ENCODE measurements around the gene ZNF341. TPM values are rescaled to one million over a fixed set of nuclear protein-coding genes. Genes with fewer than 3 reads are reported as not detected.
A peak's percentile ranks its signal among the peaks of the same experiment; 100 is the strongest.

The ZNF341 gene
- total and polyA plus RNA-seq, 4 donors = 1.3 to 7.1 (median 4.6) TPM

- Histone ChIP-seq H3K27me3 (ENCODE audit: control insufficient read depth, insufficient read depth, low read length) (no peaks in the 10 kb centered on the region), H3K36me3 (ENCODE audit: control insufficient read depth, insufficient read depth, low read length) (peaks cover 2% of the 10 kb centered on the region), H3K4me1 (ENCODE audit: control insufficient read depth, insufficient read depth, low read length) (peaks cover 8% of the 10 kb centered on the region), H3K9me3 (ENCODE audit: control insufficient read depth, insufficient read depth, low read length) (no peaks in the 10 kb centered on the region), H3K4me3 (ENCODE audit: low read depth, low read length) (no peak overlapping the region), H3K27ac (ENCODE audit: low read depth, low read length) (no peak overlapping the region)
- WGBS (ENCODE audit: insufficient coverage) = 94% methylated on average over 10 of the region's 27 CpGs
- no peak for DNase-seq (ENCODE audit: low read depth in 4 of 6, low spot score in 6 of 6)
Measured at GRCh38 chr20:33701629-33702450, 30.0 kb upstream of the ZNF341 start.

- H3K4me3 ChIP-seq (ENCODE audit: low read depth, low read length) = no peak overlapping the region
- peaks cover 8% of the 10 kb centered on the region for H3K4me1 ChIP-seq (ENCODE audit: control insufficient read depth, insufficient read depth, low read length)
- no peaks in the 10 kb centered on the region for H3K27me3 ChIP-seq (ENCODE audit: control insufficient read depth, insufficient read depth, low read length)
- WGBS (ENCODE audit: insufficient coverage) = 31% methylated on average over 5 of the region's 5 CpGs
- peak in 4 of 6 donors; percentile 17 to 95 (median 60) for DNase-seq (ENCODE audit: low read depth in 4 of 6, low spot score in 6 of 6)
- H3K9me3 ChIP-seq (ENCODE audit: control insufficient read depth, insufficient read depth, low read length) = no peaks in the 10 kb centered on the region
- H3K36me3 ChIP-seq (ENCODE audit: control insufficient read depth, insufficient read depth, low read length) = peaks cover 13% of the 10 kb centered on the region
- H3K27ac ChIP-seq (ENCODE audit: low read depth, low read length) = no peak overlapping the region
Measured at GRCh38 chr20:33702861-33703260, 28.9 kb upstream of the ZNF341 start.

GRCh38 chr20:33703498-33704137 lies 28.2 kb upstream of the ZNF341 start:
- Histone ChIP-seq H3K27me3 (ENCODE audit: control insufficient read depth, insufficient read depth, low read length) (no peaks in the 10 kb centered on the region), H3K27ac (ENCODE audit: low read depth, low read length) (no peak overlapping the region), H3K4me3 (ENCODE audit: low read depth, low read length) (no peak overlapping the region), H3K36me3 (ENCODE audit: control insufficient read depth, insufficient read depth, low read length) (peaks cover 13% of the 10 kb centered on the region), H3K9me3 (ENCODE audit: control insufficient read depth, insufficient read depth, low read length) (no peaks in the 10 kb centered on the region), H3K4me1 (ENCODE audit: control insufficient read depth, insufficient read depth, low read length) (peaks cover 8% of the 10 kb centered on the region)
- no peak for DNase-seq (ENCODE audit: low read depth in 4 of 6, low spot score in 6 of 6)
- 88% methylated on average over 5 of the region's 8 CpGs for WGBS (ENCODE audit: insufficient coverage)

- 91% methylated on average over 8 of the region's 11 CpGs for WGBS (ENCODE audit: insufficient coverage)
- H3K36me3 ChIP-seq (ENCODE audit: control insufficient read depth, insufficient read depth, low read length) = peaks cover 13% of the 10 kb centered on the region
- H3K4me3 ChIP-seq (ENCODE audit: low read depth, low read length) = no peak overlapping the region
- H3K4me1 ChIP-seq (ENCODE audit: control insufficient read depth, insufficient read depth, low read length) = peaks cover 8% of the 10 kb centered on the region
- no peak overlapping the region for H3K27ac ChIP-seq (ENCODE audit: low read depth, low read length)
- H3K27me3 ChIP-seq (ENCODE audit: control insufficient read depth, insufficient read depth, low read length) = no peaks in the 10 kb centered on the region
- H3K9me3 ChIP-seq (ENCODE audit: control insufficient read depth, insufficient read depth, low read length) = no peaks in the 10 kb centered on the region
- DNase-seq (ENCODE audit: low read depth in 4 of 6, low spot score in 6 of 6) = no peak
Measured at GRCh38 chr20:33704197-33704924, 27.4 kb upstream of the ZNF341 start.

- no peak for DNase-seq (ENCODE audit: low read depth in 4 of 6, low spot score in 6 of 6)
- Histone ChIP-seq H3K9me3 (ENCODE audit: control insufficient read depth, insufficient read depth, low read length) (no peaks in the 10 kb centered on the region), H3K4me1 (ENCODE audit: control insufficient read depth, insufficient read depth, low read length) (peaks cover 8% of the 10 kb centered on the region), H3K36me3 (ENCODE audit: control insufficient read depth, insufficient read depth, low read length) (peaks cover 44% of the 10 kb centered on the region), H3K27me3 (ENCODE audit: control insufficient read depth, insufficient read depth, low read length) (no peaks in the 10 kb centered on the region), H3K27ac (ENCODE audit: low read depth, low read length) (no peak overlapping the region), H3K4me3 (ENCODE audit: low read depth, low read length) (no peak overlapping the region)
- 75% methylated on average over 3 of the region's 11 CpGs for WGBS (ENCODE audit: insufficient coverage)
Measured at GRCh38 chr20:33707668-33708067, 24.1 kb upstream of the ZNF341 start.

GRCh38 chr20:33709398-33709797 lies 22.4 kb upstream of the ZNF341 start:
- H3K36me3 ChIP-seq (ENCODE audit: control insufficient read depth, insufficient read depth, low read length) = peaks cover 59% of the 10 kb centered on the region
- no CpG with 5 or more reads among the region's 2 CpGs for WGBS (ENCODE audit: insufficient coverage)

GRCh38 chr20:33709905-33710541 lies 21.8 kb upstream of the ZNF341 start:
- H3K27ac ChIP-seq (ENCODE audit: low read depth, low read length) = no peak overlapping the region
- H3K4me3 ChIP-seq (ENCODE audit: low read depth, low read length) = no peak overlapping the region
- H3K9me3 ChIP-seq (ENCODE audit: control insufficient read depth, insufficient read depth, low read length) = no peaks in the 10 kb centered on the region
- DNase-seq (ENCODE audit: low read depth in 4 of 6, low spot score in 6 of 6) = no peak
- H3K36me3 ChIP-seq (ENCODE audit: control insufficient read depth, insufficient read depth, low read length) = peaks cover 63% of the 10 kb centered on the region
- H3K4me1 ChIP-seq (ENCODE audit: control insufficient read depth, insufficient read depth, low read length) = no peaks in the 10 kb centered on the region
- WGBS (ENCODE audit: insufficient coverage) = 88% methylated on average over 10 of the region's 16 CpGs
- H3K27me3 ChIP-seq (ENCODE audit: control insufficient read depth, insufficient read depth, low read length) = no peaks in the 10 kb centered on the region

More at GRCh38 chr20:33709398-33709797, 22.4 kb upstream of the ZNF341 start:
- H3K4me1 ChIP-seq (ENCODE audit: control insufficient read depth, insufficient read depth, low read length) = no peaks in the 10 kb centered on the region
- no peaks in the 10 kb centered on the region for H3K27me3 ChIP-seq (ENCODE audit: control insufficient read depth, insufficient read depth, low read length)
- H3K27ac ChIP-seq (ENCODE audit: low read depth, low read length) = no peak overlapping the region
- no peaks in the 10 kb centered on the region for H3K9me3 ChIP-seq (ENCODE audit: control insufficient read depth, insufficient read depth, low read length)
- no peak overlapping the region for H3K4me3 ChIP-seq (ENCODE audit: low read depth, low read length)
- DNase-seq (ENCODE audit: low read depth in 4 of 6, low spot score in 6 of 6) = no peak

GRCh38 chr20:33710681-33711445 lies 20.9 kb upstream of the ZNF341 start:
- no peaks in the 10 kb centered on the region for H3K9me3 ChIP-seq (ENCODE audit: control insufficient read depth, insufficient read depth, low read length)
- H3K4me1 ChIP-seq (ENCODE audit: control insufficient read depth, insufficient read depth, low read length) = no peaks in the 10 kb centered on the region
- no peak for DNase-seq (ENCODE audit: low read depth in 4 of 6, low spot score in 6 of 6)
- H3K4me3 ChIP-seq (ENCODE audit: low read depth, low read length) = no peak overlapping the region
- no peak overlapping the region for H3K27ac ChIP-seq (ENCODE audit: low read depth, low read length)
- peaks cover 64% of the 10 kb centered on the region for H3K36me3 ChIP-seq (ENCODE audit: control insufficient read depth, insufficient read depth, low read length)
- H3K27me3 ChIP-seq (ENCODE audit: control insufficient read depth, insufficient read depth, low read length) = no peaks in the 10 kb centered on the region
- WGBS (ENCODE audit: insufficient coverage) = 80% methylated on average over 11 of the region's 14 CpGs

- H3K27ac ChIP-seq (ENCODE audit: low read depth, low read length) = no peak overlapping the region
- WGBS (ENCODE audit: insufficient coverage) = no CpG with 5 or more reads among the region's 1 CpG
- no peaks in the 10 kb centered on the region for H3K4me1 ChIP-seq (ENCODE audit: control insufficient read depth, insufficient read depth, low read length)
- no peak for DNase-seq (ENCODE audit: low read depth in 4 of 6, low spot score in 6 of 6)
- no peaks in the 10 kb centered on the region for H3K9me3 ChIP-seq (ENCODE audit: control insufficient read depth, insufficient read depth, low read length)
- no peaks in the 10 kb centered on the region for H3K27me3 ChIP-seq (ENCODE audit: control insufficient read depth, insufficient read depth, low read length)
- no peak overlapping the region for H3K4me3 ChIP-seq (ENCODE audit: low read depth, low read length)
- H3K36me3 ChIP-seq (ENCODE audit: control insufficient read depth, insufficient read depth, low read length) = peaks cover 67% of the 10 kb centered on the region
Measured at GRCh38 chr20:33711446-33711738, 20.4 kb upstream of the ZNF341 start.
